HTR-8/SVneo (cell line): Measurements from ENCODE around the gene TTLL11.

ENCODE experiments used
- DNase-seq: peaks from one replicate; pipeline ENCODE4 v3.0.0; 2011; ENCODE audit warnings: low spot score, mixed read lengths; ENCODE audit not compliant: insufficient read length
- FAIRE-seq: peaks from 2 replicates; lab custom pipeline; 2011; peaks lifted over from hg19 to GRCh38; lab: Jason Lieb, UNC

Gene TTLL11

DNA sequence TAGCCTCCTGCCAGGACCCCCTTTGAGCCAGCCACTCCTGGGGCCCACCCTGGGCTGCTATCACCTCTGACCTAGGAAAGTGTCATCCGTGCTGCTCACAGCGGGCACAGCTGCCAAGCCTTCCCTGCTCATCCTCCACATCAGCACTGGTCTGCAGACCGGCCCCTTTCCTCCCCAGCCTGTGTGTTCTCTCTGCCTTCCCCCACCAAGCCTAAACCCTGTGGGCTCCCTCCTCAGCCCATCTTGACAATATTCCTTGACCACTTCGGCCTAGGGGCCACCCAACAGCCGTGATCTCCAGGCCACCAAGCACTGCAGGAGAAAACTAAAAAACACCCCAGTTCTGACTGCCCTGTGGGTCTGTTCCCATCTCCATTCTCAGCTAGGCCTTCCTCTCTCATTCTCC is 306.6 kb downstream of the TTLL11 start:
- DNase-seq = no peak
- FAIRE-seq = no peak

DNA sequence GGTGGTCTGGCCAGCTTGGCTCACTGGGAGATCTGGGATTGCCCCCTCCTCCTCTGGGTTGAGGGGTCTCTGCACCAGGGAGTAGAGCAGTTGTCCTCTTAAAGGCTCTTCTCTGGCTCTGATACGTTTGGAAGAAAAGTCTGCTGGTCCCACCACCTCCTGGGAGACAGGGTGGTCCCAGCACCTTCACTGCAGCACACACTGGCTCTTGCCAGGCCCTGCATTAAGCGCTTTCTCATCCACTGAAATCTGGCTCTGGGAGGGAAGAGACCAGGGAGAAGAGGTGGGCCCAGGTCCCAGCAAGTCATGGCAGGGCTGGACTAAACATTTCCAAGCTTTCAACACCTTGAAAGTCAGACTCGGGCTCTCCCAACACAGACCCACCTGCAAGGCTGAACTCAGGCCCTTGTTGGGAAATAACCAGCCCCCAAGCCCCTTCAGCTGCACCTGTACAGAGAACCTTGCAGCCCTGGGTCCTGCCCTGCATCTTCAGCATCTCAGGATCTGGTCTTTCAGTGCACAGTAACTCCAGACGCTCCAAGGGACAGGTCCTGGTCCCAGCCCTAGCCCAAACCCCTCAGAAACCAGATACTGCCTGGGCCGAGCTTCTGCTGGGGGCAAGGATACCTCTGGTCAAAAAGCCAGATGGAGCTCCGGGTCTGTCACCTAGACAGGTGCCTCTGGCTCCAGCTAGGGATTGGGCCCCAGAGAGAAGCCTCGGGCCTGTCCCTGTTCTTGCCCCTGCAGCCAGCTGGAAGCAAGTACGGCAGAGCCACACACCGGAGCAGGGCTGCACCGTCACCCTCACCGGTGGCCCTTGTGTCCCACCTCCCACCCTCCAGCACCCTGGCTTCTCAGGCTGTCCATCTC is 307.2 kb downstream of the TTLL11 start:
- FAIRE-seq (no peak), DNase-seq (no peak)

DNA sequence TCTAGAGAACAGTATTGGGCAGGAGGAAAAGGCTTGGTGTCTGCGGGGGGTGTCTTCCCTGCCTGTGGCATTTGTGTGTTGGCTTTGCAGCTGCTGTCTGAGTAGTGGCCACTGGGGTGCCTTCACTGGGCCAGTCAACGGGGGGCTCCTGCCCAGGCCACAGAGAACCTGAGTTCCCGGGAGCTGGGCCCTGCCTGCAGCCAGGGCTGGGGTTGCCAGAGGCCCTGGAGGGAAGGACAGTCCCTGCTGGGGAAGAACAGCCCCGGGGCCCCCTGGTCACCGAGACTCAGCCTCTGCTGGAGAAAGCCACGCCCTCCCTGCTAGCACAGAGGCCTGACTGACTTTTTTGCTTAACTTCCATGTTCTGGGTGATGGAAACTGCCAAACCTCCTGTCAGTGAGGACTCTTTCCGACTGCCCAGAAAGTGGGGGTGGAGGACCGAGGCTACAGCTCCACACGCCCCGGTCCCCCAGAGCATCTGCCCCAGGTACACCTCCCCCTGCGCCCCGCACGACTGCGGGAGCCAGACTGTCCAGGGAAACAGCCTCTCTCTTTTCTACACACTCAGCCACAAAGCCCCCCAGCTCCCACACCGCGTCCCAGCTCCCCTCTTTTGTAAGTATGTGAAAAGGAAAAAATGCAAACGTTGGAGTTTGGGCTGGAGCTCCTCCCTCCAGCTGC is 308.2 kb downstream of the TTLL11 start:
- DNase-seq (no peak), FAIRE-seq (no peak)

DNA sequence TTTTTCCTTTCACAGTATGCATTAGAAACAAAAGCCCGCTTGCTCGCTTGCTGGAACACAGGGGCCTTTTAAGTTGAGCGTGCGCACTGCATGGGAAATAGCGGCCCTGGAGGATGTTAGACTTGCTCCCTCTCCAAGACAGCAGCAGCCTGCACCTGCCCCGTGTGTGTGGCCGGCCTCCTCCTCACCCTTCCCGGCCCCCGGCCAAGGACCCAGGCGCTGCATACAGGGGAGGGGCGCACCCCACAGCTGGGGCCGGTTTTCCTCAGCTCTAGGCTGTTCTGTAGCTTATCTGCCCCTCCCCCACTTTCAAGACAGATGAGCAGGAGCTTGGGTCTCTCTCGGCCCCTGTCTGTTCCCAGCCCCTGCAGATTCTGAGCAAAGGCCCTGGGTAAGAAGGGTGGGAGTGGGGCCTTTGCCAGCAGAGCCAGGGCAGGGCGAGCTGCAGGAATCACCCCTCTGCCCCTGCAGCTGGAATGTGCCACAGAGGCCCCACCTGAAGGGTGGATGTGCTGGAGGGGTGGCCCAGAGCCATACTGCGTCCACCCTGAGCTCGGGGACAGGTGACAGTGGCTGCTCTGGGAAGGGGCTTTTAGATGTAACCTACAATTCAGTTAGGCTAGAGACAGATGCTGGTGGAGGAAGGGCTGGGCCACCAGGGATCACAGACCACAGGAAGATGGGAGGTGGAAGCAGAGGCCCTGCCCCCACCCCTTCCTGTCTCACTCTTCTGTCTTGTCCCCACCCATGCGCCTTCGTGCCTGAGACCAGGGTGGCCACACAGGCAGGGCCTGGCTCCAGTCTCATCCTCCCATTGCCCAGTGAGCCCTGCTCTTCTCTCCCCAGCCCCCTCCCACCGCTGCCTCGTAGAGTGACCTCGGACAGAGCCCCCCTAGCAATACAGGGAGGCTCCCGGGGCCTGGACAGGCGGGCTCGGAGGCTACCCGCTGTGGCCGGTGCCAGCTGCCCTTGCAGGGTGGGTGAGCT is 309.3 kb downstream of the TTLL11 start:
- DNase-seq (no peak), FAIRE-seq (no peak)

DNA sequence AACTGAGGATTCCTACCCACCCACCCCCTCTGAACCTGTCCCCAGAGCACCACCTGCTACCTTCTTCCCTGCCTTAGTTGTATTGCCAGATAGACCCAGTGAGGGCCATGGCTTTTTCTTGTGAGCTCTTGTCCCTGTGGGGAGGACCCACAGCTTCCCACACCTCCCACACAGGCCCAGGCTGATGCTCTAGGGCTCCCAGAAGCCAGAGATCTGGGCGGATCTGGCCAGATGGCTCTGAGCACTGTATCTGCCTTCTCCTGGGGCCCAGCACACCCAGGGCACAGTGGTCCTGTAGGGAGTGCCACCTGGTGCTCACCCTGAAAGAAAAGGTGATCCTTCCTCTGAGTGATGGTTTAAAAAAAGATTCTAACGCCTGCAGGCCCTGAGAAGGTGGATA is 310.0 kb downstream of the TTLL11 start:
- no peak for DNase-seq

DNA sequence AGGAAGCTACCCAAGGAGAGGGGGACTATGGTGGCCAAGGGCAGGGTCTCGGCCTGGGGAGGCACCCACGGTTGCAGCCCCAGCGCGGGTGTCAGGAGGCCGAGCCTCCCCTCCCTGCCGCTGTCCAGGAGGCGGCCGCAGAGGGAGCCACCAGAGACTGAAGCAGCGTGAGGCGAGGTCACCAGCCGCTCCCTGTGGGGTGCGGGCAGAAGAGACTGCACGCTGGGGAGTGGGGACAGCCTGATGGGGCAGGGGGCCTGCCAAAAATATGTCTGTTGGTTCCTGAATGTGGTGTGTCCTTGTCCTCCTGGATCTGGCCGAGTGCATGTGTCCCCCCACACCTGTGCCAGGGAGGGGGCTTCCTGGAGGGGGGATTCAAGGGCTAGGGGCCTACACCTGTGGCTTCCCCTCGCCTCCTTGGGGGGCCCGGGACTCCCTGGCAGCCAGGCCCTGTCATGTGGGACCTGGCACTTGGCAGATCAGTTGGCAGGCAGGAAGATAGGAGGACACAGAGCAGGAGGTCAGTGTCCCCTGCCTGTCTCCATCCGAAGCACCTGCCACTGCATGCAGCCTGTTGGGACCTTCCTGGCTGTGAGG is 310.5 kb downstream of the TTLL11 start:
- FAIRE-seq (no peak), DNase-seq (no peak)

More for the DNA sequence above, 310.0 kb downstream of the TTLL11 start:
- FAIRE-seq = no peak

DNA sequence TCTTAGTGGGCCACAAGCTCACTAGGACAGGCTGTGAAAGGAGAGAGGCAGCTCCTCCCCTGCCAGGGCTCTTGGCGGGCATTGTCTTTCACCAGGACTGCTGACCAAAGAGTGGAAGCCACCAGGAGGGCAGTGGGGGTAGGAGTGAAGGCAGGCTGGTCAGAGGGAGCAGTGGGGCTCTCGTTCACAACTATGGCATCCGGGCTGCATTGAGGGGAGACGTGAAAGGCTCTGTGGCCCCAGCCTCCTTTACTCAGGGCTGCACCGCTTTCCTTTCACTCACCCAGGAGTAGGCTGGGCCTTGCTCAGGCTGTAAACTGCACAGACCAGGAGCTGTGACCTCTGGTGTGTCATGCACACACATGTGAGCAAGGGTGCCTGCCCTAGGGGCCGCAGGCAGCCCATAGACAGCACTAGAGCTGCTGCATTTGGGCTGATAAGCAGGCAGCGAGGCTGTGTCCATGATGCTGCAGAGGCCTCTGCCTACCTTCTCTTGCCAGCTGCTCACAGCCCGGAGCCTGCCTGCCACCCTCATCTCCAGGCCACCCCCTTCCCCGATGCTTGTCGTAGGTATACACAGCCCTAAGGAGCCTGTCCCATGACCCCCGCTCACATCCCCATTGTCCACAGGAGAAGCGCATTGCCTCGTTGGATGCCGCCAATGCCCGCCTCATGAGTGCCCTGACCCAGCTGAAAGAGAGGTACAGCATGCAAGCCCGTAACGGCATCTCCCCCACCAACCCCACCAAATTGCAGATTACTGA is 311.2 kb downstream of the TTLL11 start:
- DNase-seq = no peak
- FAIRE-seq = no peak

DNA sequence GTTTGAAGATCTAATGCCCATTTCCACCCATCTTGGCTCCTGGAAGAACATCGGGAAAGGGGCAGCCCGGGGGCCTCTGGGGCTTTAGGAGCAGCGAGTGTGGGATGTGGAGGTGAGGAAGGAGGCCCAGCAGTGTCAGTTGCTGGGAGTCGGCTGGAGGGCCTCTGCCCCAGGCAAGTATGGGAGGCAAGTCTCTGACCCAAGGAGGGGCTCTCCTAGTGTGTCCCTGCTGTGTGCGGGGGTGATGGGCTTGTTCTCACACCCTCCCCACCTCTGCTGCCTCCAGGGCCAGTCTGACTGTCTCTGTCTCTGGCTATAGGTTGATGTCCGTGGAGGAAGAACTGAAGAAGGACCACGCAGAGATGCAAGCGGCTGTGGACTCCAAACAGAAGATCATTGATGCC is 312.0 kb downstream of the TTLL11 start:
- DNase-seq (no peak), FAIRE-seq (no peak)

DNA sequence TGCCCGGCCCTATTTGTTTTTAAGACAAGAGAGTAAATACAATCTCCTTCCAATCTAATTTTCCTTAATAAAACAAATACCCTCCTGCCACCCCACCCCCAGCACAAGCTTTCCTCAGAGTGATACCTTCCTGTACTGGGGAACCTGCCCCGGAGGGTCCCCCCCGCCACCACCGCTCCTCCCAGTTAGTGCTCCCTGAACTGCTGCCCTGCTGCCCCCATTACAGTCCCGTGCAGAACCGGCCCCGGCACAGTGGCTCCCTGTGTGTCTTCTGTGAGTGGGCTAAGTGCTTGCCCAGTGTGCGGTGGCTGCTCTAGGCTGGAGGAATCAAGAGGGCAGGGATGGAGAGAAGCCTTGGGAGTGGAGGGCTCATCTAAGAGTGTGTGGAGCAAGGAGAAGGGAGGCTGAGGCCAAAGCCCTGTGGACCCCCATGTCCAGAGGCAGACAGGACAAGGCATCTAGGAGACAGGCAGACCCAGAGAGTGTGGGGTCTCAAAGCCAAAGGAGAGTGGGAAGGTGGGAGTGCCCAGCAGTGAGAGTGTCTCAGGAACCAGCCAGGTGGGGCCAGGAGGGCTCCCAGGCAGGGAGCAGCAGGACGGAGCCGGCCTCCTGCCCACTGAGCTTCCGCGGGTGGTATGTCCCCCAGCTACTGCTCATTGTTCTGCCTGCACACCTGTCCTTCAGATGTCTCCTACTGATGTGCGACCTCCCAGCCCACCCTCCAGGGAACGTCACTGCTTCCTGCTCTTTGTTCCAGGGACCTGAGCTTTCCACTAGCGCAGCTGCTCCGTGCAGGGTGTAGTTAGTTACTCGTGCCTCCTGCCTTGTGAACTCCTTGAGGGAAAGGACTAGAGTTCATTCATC is 312.7 kb downstream of the TTLL11 start:
- DNase-seq (no peak), FAIRE-seq (no peak)

DNA sequence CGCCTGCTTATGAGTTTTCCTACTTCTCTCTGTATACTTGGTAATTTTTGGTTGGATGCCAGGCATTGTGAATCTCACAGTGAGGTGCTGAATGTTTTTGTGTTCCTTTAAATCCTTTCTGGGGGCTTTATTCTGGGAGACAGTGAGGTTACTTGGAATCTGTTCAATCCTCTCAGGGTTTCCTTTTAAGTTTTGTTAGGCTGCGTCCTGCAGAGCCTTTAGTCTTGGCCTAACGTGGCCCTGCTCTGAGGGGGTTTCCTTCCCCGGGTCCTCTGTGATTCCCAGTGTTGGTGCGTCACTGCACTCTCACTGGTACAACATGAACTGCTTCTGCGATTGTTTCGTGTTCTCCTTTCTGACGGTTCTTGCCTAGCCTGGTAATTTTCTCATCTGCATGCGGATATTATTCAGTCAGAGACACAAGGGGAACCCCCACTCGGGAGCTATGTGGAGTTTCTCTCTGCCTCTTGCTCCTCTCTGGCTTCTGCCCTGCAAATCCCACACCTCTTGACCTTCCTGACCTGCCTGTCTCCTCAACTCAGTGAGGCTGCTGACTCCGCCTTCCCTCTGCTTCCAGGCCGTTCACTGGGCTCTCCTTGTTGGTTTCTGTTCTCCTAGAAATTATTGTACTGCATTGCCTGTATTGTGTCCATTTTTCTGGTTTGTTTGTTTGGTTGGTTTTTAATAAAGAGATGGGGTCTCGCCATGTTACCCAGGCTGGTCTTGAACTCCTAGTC is 313.6 kb downstream of the TTLL11 start:
- no peak for FAIRE-seq
- no peak for DNase-seq

DNA sequence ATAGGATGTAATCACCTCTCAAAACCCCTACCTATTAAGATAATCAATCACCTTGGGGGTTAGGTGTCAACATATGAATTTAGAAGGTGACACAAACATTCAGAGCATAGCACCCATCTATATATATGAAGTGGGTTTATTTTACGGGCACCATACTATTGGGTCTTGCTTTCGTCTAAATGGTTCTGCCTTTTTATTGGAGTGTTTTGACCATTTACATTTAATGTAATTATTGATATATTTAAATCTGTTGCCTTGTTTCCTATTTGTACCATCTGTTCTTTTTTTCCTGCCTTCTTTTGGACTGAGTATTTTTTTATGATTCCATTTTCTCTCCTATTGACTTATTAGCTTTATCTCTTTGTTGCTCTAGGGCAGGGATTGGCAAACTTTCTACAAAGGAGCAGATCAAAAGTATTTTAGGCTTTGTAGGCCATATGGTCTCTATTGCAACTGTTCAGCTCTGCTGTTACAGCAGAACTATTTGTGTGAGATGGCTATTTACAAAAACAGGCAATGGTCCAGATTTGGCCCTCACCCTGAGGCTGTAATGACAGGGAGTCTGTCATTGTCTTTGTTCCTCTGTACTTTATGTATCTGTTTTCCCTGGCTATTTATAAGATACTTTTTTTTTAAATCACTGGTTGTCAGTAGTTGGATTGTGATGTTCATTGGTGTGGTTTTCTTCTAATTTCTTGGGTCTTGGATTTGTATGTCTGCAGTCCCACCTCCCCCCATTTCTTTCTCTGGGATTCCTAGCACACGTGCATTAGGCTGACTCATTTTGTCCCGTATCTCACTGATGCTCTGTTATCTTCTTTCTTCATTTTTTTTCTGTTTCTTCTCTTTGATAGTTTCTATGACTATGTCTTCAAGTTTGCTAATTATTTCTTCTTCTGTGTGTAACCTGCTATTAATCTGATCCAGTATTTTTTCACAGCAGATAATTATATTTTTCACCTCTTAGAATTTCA is 314.6 kb downstream of the TTLL11 start:
- FAIRE-seq (no peak), DNase-seq (no peak)

DNA sequence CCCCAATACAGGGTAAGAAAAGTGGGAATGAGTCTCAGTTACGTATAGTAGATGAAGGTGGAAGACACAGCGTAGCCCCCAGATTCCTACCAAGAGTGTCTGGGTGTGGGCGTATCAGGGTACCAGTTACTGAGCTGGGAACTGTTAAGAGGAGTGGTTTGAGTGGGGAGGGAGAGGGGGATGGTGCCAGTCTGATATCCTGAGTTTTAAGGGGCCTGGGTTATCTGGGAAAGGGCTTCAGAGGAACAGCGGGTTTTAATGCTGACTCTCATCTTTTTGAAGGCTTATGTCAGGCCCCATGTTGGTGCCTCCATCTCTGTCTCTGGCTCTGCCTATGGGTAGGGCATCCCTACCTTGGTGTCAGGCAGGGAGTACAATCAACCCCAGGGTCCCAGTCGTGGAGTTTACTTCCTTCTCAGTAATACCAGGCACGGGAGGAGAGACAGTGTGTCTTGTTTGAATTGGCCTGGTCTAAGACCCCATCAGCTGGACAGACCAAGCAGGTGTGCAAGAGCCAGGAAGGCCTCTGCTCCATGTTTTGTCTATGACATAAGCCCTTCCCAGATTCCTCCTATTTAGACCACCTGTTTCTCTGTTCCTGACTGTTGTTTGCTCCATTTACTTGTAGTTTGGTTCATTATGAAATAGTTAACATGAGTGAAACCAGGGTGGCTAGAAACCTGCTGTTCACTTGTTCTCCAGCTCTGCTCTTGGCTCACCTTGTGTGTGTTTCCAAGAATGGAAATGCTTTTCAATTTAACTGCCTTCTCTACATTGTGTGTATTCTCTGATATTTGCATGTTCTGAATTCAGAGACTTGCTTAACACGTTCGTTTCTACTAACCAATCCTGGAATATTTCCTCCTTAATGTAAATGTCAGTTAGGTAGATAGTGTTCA is 316.1 kb downstream of the TTLL11 start:
- FAIRE-seq = no peak
- no peak for DNase-seq

DNA sequence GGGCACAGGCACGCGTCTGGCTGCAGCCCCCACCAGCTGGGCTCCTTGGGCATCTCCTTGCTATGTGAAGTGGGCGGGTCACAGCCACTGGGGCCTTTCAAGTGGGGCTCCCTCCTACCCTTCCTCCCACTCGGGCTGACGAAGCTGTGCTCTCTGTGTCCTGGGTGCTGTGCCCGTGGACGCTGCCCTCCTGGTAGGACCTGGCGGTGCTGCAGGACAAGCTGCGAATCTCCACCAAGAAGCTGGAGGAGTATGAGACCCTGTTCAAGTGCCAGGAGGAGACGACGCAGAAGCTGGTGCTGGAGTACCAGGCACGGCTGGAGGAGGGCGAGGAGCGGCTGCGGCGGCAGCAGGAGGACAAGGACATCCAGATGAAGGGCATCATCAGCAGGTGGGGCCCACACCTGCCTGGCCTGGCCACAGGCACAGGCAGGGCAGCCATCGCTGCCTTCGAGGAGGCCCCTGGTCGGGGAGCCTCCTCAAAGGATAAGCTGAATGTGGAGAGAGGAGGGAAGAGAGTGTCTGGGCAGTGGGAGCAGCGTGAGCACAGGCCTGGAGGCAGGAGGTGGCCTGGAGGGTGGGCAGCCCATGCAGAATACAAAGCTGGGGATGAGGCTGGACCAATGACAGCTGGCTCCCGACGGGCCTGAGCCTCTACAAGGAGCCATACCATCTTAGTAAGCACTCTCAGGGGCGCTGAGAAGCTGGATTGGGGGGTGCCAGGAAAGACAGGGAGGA is 316.9 kb downstream of the TTLL11 start:
- no peak for FAIRE-seq
- no peak for DNase-seq

DNA sequence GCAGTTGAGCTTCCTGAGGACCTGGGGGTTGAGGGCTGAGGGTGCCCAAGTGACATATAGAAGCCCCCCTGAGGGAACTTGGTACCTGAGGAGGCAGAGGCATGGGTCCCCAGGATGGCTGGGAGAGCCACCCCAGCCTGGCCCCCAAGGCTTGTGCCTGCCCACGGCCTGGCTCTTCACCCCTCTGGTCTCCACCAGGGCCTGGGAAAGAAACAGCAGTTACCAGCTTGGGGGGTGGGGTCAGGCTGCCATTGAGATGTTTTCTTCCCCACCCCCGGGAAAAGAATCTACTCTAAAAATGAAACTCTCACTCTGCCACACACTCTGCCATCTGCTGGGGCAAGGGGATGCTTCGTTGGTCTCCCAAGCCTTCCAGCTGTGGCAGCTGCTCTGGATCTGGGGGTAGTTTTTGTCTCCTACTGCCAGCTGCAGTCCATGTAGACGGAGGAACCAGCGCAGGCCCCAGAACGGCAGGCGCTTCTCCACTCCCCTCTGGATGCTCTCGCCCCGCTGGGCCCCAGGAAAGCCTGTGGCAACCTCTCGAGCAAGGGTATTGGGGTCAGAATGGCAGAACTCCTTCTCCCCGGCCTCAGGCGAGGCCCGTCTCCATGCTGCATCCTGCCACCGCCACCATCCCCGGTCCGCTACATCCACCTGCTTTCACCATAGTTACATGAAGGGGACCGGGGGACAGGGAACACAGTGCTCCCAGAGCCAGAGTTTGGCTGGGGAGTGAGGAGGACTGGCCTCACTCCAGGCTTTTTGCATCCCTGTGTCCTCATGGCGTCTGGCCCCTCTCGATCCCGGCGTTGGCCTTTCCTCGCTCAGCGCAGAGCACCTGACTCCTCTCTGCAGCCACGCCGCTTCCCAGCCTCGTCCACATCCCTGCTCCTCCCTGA is 318.1 kb downstream of the TTLL11 start:
- FAIRE-seq (no peak), DNase-seq (no peak)
